ENCODE data around the gene CTNNA2.

- TF ChIP-seq CTCF (IDR thresholded peaks at IDR 0.05) = no peak
- TF ChIP-seq POLR2AphosphoS5 (IDR thresholded peaks at IDR 0.05) = no peak
- no peak for TF ChIP-seq POLR2A (IDR thresholded peaks at IDR 0.05)
These were observed 337.1 kb downstream of the CTNNA2 start for GRCh38 chr2:79849949-79850348.

Data from transverse colon (tissue), 4 donors.